Measurements from ENCODE around the gene LRTM2.

LRTM2 gene

GRCh38 chr12:1870086-1870485 lies 49.7 kb downstream of the LRTM2 start:
- no peaks in the 10 kb centered on the region for H3K4me1 ChIP-seq (ENCODE audit: low read depth, poor library complexity, severe bottlenecking)
- TF ChIP-seq CTCF (conservative IDR thresholded peaks at IDR 0.05; ENCODE audit: low read depth, low read length), result no peak
- no peaks in the 10 kb centered on the region for H3K27me3 ChIP-seq (ENCODE audit: insufficient read depth, low read depth)
- no peak overlapping the region for H3K4me2 ChIP-seq
- no peaks in the 10 kb centered on the region for H3K79me2 ChIP-seq (ENCODE audit: insufficient read depth, low read depth)
- H3K27ac ChIP-seq, result no peak overlapping the region
- H3K9ac ChIP-seq, result no peak overlapping the region
- no peaks in the 10 kb centered on the region for H4K20me1 ChIP-seq (ENCODE audit: insufficient read depth)
- no peak overlapping the region for H3K4me3 ChIP-seq (IDR thresholded peaks at IDR 0.05; ENCODE audit: insufficient read depth, low read depth, low read length)
- no peak overlapping the region for H2AFZ ChIP-seq (ENCODE audit: low read depth)
- H3K36me3 ChIP-seq (ENCODE audit: insufficient read depth), result no peaks in the 10 kb centered on the region

DNA sequence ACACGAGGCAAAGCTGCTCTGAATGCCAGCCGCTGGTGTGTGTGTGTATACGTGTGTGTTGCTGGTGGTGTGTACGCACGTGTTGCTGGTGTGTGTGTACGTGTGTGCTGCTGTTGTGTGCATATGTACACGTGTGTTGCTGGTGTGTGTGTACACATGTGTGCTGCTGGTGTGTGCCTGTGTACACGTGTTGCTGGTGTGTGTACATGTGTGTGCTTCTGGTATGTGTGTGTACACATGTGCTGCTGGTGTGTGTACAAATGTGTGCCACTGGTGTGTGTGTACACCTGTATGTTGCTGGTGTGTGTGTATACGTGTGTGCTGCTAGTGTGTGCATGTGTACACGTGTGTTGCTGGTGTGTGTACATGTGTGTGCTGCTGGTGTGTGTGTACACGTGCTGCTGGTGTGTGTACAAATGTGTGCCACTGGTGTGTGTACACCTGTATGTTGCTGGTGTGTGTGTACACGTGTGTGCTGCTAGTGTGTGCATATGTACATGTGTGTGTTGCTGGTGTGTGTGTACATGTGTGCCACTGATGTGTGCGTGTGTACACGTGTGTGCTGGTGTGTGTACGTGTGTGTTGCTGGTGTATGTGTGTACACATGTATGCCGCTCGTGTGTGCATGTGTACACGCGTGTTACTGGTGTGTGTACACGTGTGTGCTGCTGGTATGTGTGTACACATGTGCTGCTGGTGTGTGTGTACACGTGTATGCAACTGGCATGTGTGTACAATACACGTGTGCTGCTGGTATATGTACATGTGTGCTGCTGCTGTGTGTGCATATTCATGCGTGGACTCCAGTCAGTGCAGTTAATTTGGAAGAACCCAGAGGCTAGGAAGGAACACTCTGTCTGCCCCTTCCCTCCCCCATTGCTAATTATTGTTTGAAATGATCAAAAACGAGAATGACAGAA lies 50.9 kb downstream of the LRTM2 start:
- H3K27ac ChIP-seq, result no peak overlapping the region
- H3K9ac ChIP-seq, result no peak overlapping the region
- H3K79me2 ChIP-seq (ENCODE audit: insufficient read depth, low read depth), result no peaks in the 10 kb centered on the region
- no peak for TF ChIP-seq CTCF (conservative IDR thresholded peaks at IDR 0.05; ENCODE audit: low read depth, low read length)
- no peak overlapping the region for H3K4me2 ChIP-seq
- no peaks in the 10 kb centered on the region for H3K27me3 ChIP-seq (ENCODE audit: insufficient read depth, low read depth)
- H3K4me3 ChIP-seq (IDR thresholded peaks at IDR 0.05; ENCODE audit: insufficient read depth, low read depth, low read length), result no peak overlapping the region
- no peaks in the 10 kb centered on the region for H4K20me1 ChIP-seq (ENCODE audit: insufficient read depth)
- H2AFZ ChIP-seq (ENCODE audit: low read depth), result no peak overlapping the region
- no peaks in the 10 kb centered on the region for H3K4me1 ChIP-seq (ENCODE audit: low read depth, poor library complexity, severe bottlenecking)
- H3K36me3 ChIP-seq (ENCODE audit: insufficient read depth), result no peaks in the 10 kb centered on the region

DNA sequence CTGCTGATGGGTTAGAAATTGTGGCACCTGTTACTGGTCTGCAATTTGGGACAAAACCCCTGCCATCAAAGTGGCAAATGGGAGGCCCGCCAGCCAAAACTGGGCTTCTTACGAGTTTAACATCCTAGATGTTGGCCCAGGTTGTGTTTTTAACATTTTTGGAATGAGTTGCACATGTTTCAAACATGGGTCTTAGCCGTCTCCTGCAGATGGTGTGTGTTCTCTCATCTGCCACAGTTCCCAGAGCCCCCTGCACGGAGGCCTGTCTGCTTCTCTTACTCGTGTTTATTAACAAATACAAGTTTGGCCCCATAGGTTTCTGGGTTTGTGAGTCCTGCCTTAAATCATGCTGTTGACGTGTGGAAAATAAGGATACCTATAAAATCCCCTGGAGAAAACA lies 51.6 kb downstream of the LRTM2 start:
- no peak overlapping the region for H3K4me3 ChIP-seq (IDR thresholded peaks at IDR 0.05; ENCODE audit: insufficient read depth, low read depth, low read length)
- H3K79me2 ChIP-seq (ENCODE audit: insufficient read depth, low read depth), result no peaks in the 10 kb centered on the region
- H3K9ac ChIP-seq, result no peak overlapping the region
- H4K20me1 ChIP-seq (ENCODE audit: insufficient read depth), result no peaks in the 10 kb centered on the region
- no peaks in the 10 kb centered on the region for H3K27me3 ChIP-seq (ENCODE audit: insufficient read depth, low read depth)
- no peak overlapping the region for H3K4me2 ChIP-seq
- TF ChIP-seq CTCF (conservative IDR thresholded peaks at IDR 0.05; ENCODE audit: low read depth, low read length), result no peak
- no peak overlapping the region for H2AFZ ChIP-seq (ENCODE audit: low read depth)
- H3K36me3 ChIP-seq (ENCODE audit: insufficient read depth), result no peaks in the 10 kb centered on the region
- H3K4me1 ChIP-seq (ENCODE audit: low read depth, poor library complexity, severe bottlenecking), result no peaks in the 10 kb centered on the region
- H3K27ac ChIP-seq, result no peak overlapping the region

GRCh38 chr12:1872448-1872847 lies 52.1 kb downstream of the LRTM2 start:
- Histone ChIP-seq H3K4me2 (no peak overlapping the region), H3K4me1 (ENCODE audit: low read depth, poor library complexity, severe bottlenecking) (no peaks in the 10 kb centered on the region), H3K4me3 (IDR thresholded peaks at IDR 0.05; ENCODE audit: insufficient read depth, low read depth, low read length) (no peak overlapping the region), H3K36me3 (ENCODE audit: insufficient read depth) (no peaks in the 10 kb centered on the region), H2AFZ (ENCODE audit: low read depth) (no peak overlapping the region), H3K27me3 (ENCODE audit: insufficient read depth, low read depth) (no peaks in the 10 kb centered on the region), H3K27ac (no peak overlapping the region), H4K20me1 (ENCODE audit: insufficient read depth) (no peaks in the 10 kb centered on the region), H3K79me2 (ENCODE audit: insufficient read depth, low read depth) (no peaks in the 10 kb centered on the region), H3K9ac (no peak overlapping the region)
- TF ChIP-seq CTCF (conservative IDR thresholded peaks at IDR 0.05; ENCODE audit: low read depth, low read length), result no peak
